GM20000 (cell line): ENCODE results near the gene RNF208.
A peak's percentile ranks its signal among the peaks of the same experiment; 100 is the strongest.

Experiments used
- DNase-seq: peaks from one replicate; pipeline ENCODE4 v3.0.0; 2012; ENCODE audit warnings: low spot score
- TF ChIP-seq, protein P1 (sequence below): IDR thresholded peaks from 2 replicates; pipeline ENCODE4 v1.5.1; 2012; ENCODE audit warnings: mild to moderate bottlenecking, control low read depth; ENCODE audit errors: extremely low read depth, missing control alignments

The RNF208 gene

DNA sequence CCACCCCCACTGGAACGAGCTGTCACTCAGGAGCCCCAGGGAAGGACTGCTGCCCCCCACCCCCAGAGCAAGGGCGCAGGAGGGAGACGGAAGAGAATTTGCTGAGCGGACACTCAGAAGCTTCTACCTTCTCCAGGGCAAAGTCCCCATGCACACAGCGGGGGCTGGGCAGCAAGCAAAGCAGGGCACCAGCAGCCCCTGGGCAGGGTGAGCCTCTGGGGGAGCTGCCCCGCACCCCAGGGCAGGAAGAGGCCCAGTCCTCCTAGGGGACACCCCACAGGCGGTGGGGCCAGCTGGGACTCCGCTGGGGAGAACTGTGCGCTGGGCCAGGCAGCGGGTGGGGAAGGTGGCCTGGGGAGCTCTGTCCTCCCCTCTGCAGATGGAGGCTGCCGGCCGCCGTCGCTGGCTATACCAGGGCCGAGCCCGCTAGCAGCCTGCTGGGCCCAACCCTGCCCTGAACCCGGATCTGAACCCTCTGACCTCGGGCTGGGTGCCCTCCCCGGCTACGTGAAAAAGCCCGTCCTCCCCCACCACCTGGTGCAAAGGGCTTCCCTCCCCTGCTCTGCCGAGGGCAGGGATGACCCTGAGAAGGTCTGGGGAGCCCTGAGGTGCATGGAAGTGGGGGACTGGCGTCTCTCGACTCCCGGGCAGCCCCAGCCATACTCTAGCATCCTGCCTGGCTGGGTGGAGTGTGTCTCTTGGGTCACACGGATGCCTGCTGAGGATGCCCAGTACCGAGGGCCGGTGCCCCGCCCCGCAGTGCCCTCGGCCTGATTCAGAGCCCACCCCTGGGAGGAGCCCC is 8.1 kb upstream of the RNF208 start:
- DNase-seq, result no peak
- TF ChIP-seq, protein P1, sequence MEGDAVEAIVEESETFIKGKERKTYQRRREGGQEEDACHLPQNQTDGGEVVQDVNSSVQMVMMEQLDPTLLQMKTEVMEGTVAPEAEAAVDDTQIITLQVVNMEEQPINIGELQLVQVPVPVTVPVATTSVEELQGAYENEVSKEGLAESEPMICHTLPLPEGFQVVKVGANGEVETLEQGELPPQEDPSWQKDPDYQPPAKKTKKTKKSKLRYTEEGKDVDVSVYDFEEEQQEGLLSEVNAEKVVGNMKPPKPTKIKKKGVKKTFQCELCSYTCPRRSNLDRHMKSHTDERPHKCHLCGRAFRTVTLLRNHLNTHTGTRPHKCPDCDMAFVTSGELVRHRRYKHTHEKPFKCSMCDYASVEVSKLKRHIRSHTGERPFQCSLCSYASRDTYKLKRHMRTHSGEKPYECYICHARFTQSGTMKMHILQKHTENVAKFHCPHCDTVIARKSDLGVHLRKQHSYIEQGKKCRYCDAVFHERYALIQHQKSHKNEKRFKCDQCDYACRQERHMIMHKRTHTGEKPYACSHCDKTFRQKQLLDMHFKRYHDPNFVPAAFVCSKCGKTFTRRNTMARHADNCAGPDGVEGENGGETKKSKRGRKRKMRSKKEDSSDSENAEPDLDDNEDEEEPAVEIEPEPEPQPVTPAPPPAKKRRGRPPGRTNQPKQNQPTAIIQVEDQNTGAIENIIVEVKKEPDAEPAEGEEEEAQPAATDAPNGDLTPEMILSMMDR, result no peak

DNA sequence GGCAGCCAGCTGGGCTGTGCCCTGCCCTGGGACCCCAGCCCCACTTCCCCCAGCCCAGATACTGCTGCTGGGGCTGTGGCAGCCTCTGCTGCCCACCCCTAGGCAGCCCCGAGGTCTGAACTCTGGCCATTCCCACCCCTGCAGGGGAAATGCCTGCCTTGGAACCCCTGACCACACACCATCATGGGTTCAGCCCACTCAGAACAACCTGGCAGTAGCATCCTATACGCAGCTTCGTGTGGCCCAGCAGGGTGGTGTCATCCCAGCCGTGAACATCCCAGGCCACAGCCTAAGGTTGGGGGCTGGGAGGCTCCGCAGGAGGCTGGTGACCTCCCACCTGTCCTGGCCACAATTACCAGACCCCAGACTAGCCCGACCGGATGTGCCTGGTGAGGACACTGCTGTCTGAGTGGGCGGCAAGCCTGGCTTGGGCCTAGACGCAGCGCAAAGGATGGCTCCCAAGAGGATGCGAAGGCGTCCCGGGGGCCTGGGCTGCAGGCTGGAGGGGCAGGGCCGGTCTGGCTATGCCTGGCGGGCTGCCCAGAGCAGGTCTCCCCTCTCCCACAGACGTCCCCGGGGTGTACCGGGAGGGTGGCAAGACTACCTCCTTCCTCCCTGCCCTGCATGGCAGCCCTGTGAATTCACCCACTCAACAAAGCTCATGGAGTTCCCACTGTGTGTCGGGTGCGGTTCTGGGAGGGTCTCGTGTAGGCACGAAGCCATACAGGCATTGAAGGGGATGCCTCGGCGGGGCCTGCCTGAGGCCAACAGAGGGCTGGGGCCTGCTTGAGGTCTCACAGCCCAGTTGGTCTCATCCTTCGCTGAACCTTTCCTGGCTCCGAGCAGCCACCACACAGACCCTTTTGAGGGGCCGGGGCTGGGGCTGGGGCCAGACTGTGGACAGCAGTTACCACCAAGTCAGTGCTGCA is 7.2 kb upstream of the RNF208 start:
- TF ChIP-seq, protein P1, result no peak
- no peak for DNase-seq

DNA sequence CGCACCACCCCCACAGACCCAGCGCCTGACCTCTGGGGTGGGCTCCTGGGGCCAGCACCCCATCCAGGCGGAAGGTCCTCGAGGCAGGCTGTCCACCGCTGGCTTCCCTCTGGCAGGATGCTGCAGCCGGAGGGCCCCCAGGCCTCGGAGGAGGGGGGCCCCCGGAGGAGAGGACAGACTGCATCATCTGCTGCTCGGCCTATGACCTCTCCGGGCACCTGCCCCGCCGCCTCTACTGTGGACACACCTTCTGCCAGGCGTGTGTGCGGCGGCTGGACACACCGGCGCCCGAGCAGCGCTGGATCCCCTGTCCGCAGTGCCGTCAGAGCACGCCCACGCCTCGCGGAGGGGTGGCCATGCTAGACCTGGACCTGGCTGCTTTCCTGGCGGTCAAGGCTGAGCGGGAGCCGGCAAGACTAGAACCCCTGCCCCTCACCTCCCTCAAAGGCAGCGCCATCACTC is 6.5 kb upstream of the RNF208 start:
- TF ChIP-seq, protein P1, result no peak
- DNase-seq, result no peak

DNA sequence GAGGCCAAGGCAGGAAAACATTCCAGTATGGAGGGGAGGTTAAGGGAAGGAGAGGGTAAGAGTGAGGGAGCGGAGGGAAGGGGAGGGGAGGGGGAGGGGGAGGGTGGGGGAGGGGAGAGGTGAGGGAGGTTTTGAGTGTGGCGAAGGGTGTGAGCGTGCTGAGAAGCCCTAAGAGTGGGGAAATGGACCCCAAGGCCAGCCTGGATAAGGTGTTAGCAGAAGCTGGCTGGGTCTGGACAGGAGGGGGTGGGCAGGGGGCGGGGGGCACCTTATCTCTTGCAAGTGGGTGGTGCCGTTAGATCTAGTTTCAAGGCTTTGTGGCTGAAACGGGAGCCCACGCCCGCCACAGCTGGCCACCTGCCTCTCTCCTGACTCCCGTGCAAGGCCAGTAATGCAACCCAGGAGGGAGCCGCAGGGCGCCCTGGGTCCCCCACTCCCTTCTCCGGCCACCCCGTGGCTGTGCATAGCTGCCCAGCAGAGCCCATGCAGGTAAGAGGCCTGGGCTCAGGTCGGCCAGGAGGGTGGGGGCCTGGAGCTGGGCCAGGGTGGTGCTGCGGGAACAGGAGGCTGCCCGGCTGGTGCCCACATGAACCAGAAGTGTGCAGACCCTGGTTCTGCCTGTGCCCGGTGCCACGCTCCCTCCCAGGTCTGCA is 5.9 kb upstream of the RNF208 start:
- DNase-seq, result no peak
- TF ChIP-seq, protein P1, result no peak

DNA sequence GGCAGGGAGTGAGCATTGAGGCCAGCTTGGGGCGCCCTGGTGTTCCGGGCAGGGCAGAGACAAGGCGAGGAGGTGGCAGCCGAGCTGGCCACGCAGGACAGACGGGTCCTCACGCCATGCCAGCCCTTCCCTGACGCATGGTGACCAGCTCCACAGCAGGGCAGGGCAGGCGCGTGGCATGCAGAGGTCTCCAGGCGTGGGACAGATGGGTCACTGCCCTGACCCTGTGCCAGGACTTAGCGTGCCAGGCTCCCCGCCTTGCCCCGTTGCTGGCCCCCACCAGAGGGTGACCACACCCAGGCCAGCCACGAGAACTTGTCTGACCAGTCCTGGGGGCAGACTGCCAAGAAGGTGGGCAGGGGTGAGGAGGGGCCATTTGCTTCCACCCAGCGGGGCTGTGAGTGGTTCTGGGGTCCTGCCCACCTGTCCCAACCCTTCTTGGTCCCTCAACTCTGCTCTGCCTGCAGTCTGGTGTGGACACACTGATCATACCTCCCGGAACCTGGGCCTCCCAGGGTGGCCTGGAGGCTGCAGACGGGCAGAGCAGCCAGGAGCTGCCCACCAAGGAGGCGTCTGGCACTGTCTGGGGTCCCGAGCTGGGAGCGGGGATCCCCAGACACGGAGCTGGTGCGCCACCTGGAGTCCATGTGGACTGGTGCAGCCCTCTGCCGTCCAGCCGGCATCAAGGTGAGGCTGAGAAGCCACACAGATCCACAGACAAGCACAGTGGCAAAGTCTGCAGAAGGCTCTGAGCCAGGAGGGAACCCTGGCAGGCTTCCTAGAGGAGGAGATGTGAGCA is 5.2 kb upstream of the RNF208 start, which contains the start of gene RNF224:
Gene RNF224, plus strand, starts transcription at position 449 of the 799 bp plus-strand sequence. CDS start 834 bp downstream, outside the sequence.
- TF ChIP-seq, protein P1, result peak; percentile 94

DNA sequence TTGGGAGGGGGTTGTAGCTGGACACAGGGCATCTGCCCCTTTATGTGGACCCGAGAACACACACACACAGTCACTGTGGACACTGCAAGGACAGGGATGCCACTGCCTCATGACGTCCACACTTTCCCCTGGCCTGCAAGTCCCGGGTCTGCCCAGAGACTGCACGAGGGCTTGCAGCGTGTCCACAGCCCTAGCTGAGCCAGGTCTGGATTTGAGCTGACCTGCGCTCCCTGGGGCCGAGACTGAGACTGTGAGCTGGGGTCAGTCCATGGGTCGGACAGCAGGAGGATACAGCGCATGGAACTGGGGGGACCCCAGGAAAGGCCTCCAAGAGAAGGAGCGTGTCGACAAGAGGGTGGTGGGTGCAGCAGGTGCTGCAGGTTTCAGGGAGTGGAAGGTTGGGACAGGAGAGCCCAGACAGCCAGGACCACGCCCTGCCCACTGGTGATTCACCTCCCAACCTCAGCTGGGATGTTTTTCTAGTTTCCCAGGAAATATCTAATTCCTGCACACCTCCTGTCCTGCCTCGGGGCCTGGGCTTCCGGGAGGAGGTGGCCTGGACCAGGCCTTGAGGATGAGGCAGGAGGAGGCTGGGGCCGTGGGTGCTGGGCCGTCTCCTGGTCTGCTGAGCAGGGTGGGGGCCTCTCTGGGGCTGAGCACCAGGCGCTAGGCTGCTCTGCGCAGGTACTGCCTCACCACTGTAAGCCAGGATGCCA is 4.5 kb upstream of the RNF208 start:
- TF ChIP-seq, protein P1, result no peak
- DNase-seq, result no peak

More for the DNA sequence above, 5.2 kb upstream of the RNF208 start, which contains the start of gene RNF224:
- DNase-seq, result peak; percentile 88
